Ascending aorta (tissue), 2 donors: ENCODE measurements around the gene NLRC3. TPM values are rescaled to one million over a fixed set of nuclear protein-coding genes. Genes with fewer than 3 reads are reported as not detected.

ENCODE experiments used
- DNase-seq, 2 donors: peaks; one replicate each; pipeline ENCODE4 v3.0.0-alpha.2; 2019; ENCODE audit warnings: low spot score in 2 of 2
- H3K27ac ChIP-seq, 2 donors: fragments of 200-600 bp; sonication (generic); one replicate each; pipeline ENCODE4 v1.5.1; 2016 to 2017; ENCODE audit warnings: mild to moderate bottlenecking in 1 of 2
- H3K27me3 ChIP-seq: fragments of 200-600 bp; sonication (generic); one replicate; pipeline ENCODE4 v1.5.1; 2017
- H3K36me3 ChIP-seq, 2 donors: fragments of 200-600 bp; sonication (generic); one replicate each; pipeline ENCODE4 v1.5.1; 2016
- H3K4me1 ChIP-seq, 2 donors: fragments of 200-600 bp; sonication (generic); one replicate each; pipeline ENCODE4 v1.5.1; 2016 to 2017; ENCODE audit warnings: mild to moderate bottlenecking in 1 of 2
- H3K4me3 ChIP-seq, 2 donors: fragments of 200-600 bp; sonication (generic); one replicate each; pipeline ENCODE4 v1.5.1; 2016 to 2017; ENCODE audit warnings: mild to moderate bottlenecking in 1 of 2
- H3K9me3 ChIP-seq, 2 donors: fragments of 200-600 bp; sonication (generic); one replicate each; pipeline ENCODE4 v1.5.1; 2016
- intact Hi-C: fragments of 100-400 bp; cut with DNase I; formaldehyde crosslinking; loops from one replicate; pipeline ENCODE4 v1.15.1; 2023
- total RNA-seq: library from RNA; depleted of rRNA; stranded (reverse); fragments of >200 nt; gene quantifications from one replicate; pipeline ENCODE4 v1.1.0, GENCODE V29; 2016
- TF ChIP-seq, protein P1 (sequence below), 3 experiments: fragments of 200-600 bp in 2 of 3; fragments of 450-650 bp in 1 of 3; sonication (generic) in 2 of 3; IDR thresholded peaks; one replicate each; pipeline ENCODE4 v1.5.1; 2016 to 2019; ENCODE audit warnings: antibody characterized with exemption in 3 of 3, mild to moderate bottlenecking in 1 of 3, moderate library complexity in 1 of 3

NLRC3 gene
- total RNA-seq, 1 donor from 2014 or later: 2.1 TPM

DNA sequence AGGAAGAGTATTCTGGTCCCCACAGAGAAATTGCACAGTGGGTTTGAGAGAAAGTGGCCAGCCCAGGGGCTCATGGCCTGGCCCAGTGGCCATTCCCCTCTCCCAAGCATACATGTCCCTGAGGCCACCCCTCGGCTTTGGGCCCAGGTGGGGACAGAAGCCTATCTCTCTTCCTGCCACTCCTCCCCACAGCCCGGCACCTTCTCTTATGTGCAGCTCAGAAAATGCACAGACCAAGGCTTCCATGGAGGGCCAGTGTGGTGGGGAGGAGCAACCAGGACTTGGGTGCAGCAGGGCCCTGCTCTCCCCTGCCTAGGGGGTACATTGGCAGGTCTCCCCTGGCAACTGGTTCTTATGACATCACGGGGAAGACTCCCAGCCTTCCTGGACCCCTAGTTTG is 82.0 kb downstream of the NLRC3 start, which contains the start of gene C16orf90:
C16orf90 (minus strand) TSS at position 314 of the 400 bp plus-strand sequence; CDS start at position 246, 68 bp downstream.
- H3K4me3 ChIP-seq: no peak within 1 kb of the TSS
- TF ChIP-seq, protein P1, sequence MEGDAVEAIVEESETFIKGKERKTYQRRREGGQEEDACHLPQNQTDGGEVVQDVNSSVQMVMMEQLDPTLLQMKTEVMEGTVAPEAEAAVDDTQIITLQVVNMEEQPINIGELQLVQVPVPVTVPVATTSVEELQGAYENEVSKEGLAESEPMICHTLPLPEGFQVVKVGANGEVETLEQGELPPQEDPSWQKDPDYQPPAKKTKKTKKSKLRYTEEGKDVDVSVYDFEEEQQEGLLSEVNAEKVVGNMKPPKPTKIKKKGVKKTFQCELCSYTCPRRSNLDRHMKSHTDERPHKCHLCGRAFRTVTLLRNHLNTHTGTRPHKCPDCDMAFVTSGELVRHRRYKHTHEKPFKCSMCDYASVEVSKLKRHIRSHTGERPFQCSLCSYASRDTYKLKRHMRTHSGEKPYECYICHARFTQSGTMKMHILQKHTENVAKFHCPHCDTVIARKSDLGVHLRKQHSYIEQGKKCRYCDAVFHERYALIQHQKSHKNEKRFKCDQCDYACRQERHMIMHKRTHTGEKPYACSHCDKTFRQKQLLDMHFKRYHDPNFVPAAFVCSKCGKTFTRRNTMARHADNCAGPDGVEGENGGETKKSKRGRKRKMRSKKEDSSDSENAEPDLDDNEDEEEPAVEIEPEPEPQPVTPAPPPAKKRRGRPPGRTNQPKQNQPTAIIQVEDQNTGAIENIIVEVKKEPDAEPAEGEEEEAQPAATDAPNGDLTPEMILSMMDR (IDR thresholded peaks at IDR 0.05): no peak
- intact Hi-C loops: no loop called here
- no peak for DNase-seq
- no peak within 1 kb of the TSS for H3K27ac ChIP-seq
- no peaks in the 10 kb centered on the region for H3K36me3 ChIP-seq
- H3K4me1 ChIP-seq: no peaks in the 10 kb centered on the region
- H3K27me3 ChIP-seq: no peaks in the 10 kb centered on the region
- H3K9me3 ChIP-seq: no peaks in the 10 kb centered on the region

GRCh38 chr16:3494386-3494973 is 82.7 kb downstream of the NLRC3 start:
- Histone ChIP-seq H3K9me3 (no peaks in the 10 kb centered on the region), H3K4me1 (no peaks in the 10 kb centered on the region), H3K27ac (no peak overlapping the region), H3K4me3 (no peak overlapping the region), H3K36me3 (no peaks in the 10 kb centered on the region), H3K27me3 (no peaks in the 10 kb centered on the region)
- no peak for DNase-seq
- TF ChIP-seq, protein P1 (IDR thresholded peaks at IDR 0.05): no peak
- intact Hi-C loops: no loop called here

DNA sequence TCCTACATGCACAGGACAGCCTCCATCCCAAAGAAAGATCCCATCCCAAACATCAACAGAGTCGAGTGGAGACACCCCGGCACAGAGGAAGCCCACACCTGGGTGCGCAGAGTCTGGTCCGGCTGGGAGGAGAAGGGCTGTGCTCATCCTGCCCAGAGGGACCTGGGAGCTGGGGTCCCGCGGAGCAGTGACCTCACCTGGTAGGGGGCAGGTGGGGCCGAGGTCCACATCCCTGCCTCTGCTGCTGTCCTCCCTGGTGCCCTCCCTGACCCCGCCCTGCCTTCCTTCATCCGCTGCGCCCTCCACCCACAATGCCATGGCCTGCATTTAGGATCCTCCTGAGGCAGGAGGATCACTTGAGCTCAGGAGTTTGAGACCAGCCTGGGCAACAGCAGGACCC is 84.8 kb downstream of the NLRC3 start:
- TF ChIP-seq, protein P1 (IDR thresholded peaks at IDR 0.05): no peak

GRCh38 chr16:3490911-3491629 is 86.1 kb downstream of the NLRC3 start:
- Histone ChIP-seq H3K27ac (no peak overlapping the region), H3K36me3 (peaks cover 13 to 19% of the 10 kb centered on the region in 2 donors), H3K27me3 (no peaks in the 10 kb centered on the region), H3K4me1 (no peaks in the 10 kb centered on the region), H3K4me3 (no peak overlapping the region), H3K9me3 (no peaks in the 10 kb centered on the region)
- TF ChIP-seq, protein P1 (IDR thresholded peaks at IDR 0.05): no peak
- intact Hi-C loops: no loop called here
- DNase-seq: no peak

More for the DNA sequence above, 84.8 kb downstream of the NLRC3 start:
- intact Hi-C loops: no loop called here
- no peak overlapping the region for H3K27ac ChIP-seq
- no peak for DNase-seq
- H3K36me3 ChIP-seq: peaks cover 2 to 8% of the 10 kb centered on the region in 2 donors
- H3K4me1 ChIP-seq: no peaks in the 10 kb centered on the region
- H3K4me3 ChIP-seq: no peak overlapping the region
- H3K27me3 ChIP-seq: no peaks in the 10 kb centered on the region
- no peaks in the 10 kb centered on the region for H3K9me3 ChIP-seq

Other genes with a start within 250 kb of the NLRC3 start
- not detected for gene OR2C1, start 221.5 kb downstream of the NLRC3 start, total RNA-seq
- 4.2 TPM for gene ZSCAN32, start 176.4 kb downstream of the NLRC3 start, total RNA-seq
- gene ZNF174, start 176.2 kb downstream of the NLRC3 start, total RNA-seq: 16.0 TPM
- 0.21 TPM for gene ZNF597, start 133.9 kb downstream of the NLRC3 start, total RNA-seq
- gene NAA60, start 133.7 kb downstream of the NLRC3 start, total RNA-seq: 74.6 TPM
- not detected for gene C16orf90, start 81.9 kb downstream of the NLRC3 start, total RNA-seq
- 72.4 TPM for gene CLUAP1, start 76.4 kb downstream of the NLRC3 start, total RNA-seq
- 3.4 TPM for gene SLX4, start 34.2 kb upstream of the NLRC3 start, total RNA-seq
- 51.2 TPM for gene DNASE1, start 77.3 kb upstream of the NLRC3 start, total RNA-seq
- gene TRAP1, start 140.1 kb upstream of the NLRC3 start, total RNA-seq: 169 TPM